ENCODE results near the gene NRXN3. TPM values are rescaled to one million over a fixed set of nuclear protein-coding genes. Genes with fewer than 3 reads are reported as not detected.

Gene NRXN3
- total and polyA plus RNA-seq, 2 experiments from 2014 or later = 1.0 to 1.8 TPM

GRCh38 chr14:79411403-79412174, 1241.4 kb downstream of the NRXN3 start:
- Histone ChIP-seq H3K4me3 (no peak overlapping the region), H3K27me3 (ENCODE audit: insufficient read depth) (no peaks in the 10 kb centered on the region), H3F3A (replicated peaks; ENCODE audit: low read depth) (no peaks in the 10 kb centered on the region), H4K20me1 (replicated peaks; ENCODE audit: insufficient read depth) (no peaks in the 10 kb centered on the region), H3K79me2 (replicated peaks; ENCODE audit: insufficient read depth) (no peaks in the 10 kb centered on the region), H2AFZ (no peak overlapping the region), H3K9me2 (ENCODE audit: insufficient read depth) (no peaks in the 10 kb centered on the region), H3K4me1 (ENCODE audit: insufficient read depth) (0 out of 2 replicates have a peak, but pooled peaks cover 3% of the 10 kb centered on the region), H3K36me3 (ENCODE audit: insufficient read depth) (no peaks in the 10 kb centered on the region), H3K27ac (ENCODE audit: low read depth) (no peak overlapping the region), H3K4me2 (no peak overlapping the region)
- Mint-ChIP-seq H3K4me1 (peaks cover 15% of the 10 kb centered on the region; the same call in 2 of the 3 replicates), H3K4me3 (no peak overlapping the region), H3K27me3 (ENCODE audit: insufficient read depth, low read depth, poor library complexity) (no peaks in the 10 kb centered on the region), H3K9me3 (no peaks in the 10 kb centered on the region), H3K27ac (no peak overlapping the region), H3K36me3 (ENCODE audit: low read depth) (no peaks in the 10 kb centered on the region)
- DNase-seq (ENCODE audit: low spot score) = no peak
- TF ChIP-seq, protein P1, sequence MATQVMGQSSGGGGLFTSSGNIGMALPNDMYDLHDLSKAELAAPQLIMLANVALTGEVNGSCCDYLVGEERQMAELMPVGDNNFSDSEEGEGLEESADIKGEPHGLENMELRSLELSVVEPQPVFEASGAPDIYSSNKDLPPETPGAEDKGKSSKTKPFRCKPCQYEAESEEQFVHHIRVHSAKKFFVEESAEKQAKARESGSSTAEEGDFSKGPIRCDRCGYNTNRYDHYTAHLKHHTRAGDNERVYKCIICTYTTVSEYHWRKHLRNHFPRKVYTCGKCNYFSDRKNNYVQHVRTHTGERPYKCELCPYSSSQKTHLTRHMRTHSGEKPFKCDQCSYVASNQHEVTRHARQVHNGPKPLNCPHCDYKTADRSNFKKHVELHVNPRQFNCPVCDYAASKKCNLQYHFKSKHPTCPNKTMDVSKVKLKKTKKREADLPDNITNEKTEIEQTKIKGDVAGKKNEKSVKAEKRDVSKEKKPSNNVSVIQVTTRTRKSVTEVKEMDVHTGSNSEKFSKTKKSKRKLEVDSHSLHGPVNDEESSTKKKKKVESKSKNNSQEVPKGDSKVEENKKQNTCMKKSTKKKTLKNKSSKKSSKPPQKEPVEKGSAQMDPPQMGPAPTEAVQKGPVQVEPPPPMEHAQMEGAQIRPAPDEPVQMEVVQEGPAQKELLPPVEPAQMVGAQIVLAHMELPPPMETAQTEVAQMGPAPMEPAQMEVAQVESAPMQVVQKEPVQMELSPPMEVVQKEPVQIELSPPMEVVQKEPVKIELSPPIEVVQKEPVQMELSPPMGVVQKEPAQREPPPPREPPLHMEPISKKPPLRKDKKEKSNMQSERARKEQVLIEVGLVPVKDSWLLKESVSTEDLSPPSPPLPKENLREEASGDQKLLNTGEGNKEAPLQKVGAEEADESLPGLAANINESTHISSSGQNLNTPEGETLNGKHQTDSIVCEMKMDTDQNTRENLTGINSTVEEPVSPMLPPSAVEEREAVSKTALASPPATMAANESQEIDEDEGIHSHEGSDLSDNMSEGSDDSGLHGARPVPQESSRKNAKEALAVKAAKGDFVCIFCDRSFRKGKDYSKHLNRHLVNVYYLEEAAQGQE (IDR thresholded peaks at IDR 0.05; ENCODE audit: unreplicated experiment) = no peak
- TF ChIP-seq NANOG (IDR thresholded peaks at IDR 0.05; ENCODE audit: borderline replicate concordance) (no peak), POLR2AphosphoS5 (IDR thresholded peaks at IDR 0.05; ENCODE audit: low read depth) (no peak), ZNF462 (CRISPR knock-in tag; IDR thresholded peaks at IDR 0.05) (no peak), EZH2phosphoT487 (IDR thresholded peaks at IDR 0.05; ENCODE audit: unreplicated experiment) (no peak), CREB1 (CRISPR knock-in tag; IDR thresholded peaks at IDR 0.05; ENCODE audit: low read depth) (no peak), STAT1 (IDR thresholded peaks at IDR 0.05; ENCODE audit: unreplicated experiment) (no peak), ZNF331 (CRISPR knock-in tag; IDR thresholded peaks at IDR 0.05; ENCODE audit: low read depth) (no peak), ZNF114 (CRISPR knock-in tag; IDR thresholded peaks at IDR 0.05) (no peak), EZH2 (IDR thresholded peaks at IDR 0.05; ENCODE audit: low read depth, unreplicated experiment) (no peak), JUNB (IDR thresholded peaks at IDR 0.05; ENCODE audit: unreplicated experiment) (no peak)
- TF ChIP-seq, protein P2, sequence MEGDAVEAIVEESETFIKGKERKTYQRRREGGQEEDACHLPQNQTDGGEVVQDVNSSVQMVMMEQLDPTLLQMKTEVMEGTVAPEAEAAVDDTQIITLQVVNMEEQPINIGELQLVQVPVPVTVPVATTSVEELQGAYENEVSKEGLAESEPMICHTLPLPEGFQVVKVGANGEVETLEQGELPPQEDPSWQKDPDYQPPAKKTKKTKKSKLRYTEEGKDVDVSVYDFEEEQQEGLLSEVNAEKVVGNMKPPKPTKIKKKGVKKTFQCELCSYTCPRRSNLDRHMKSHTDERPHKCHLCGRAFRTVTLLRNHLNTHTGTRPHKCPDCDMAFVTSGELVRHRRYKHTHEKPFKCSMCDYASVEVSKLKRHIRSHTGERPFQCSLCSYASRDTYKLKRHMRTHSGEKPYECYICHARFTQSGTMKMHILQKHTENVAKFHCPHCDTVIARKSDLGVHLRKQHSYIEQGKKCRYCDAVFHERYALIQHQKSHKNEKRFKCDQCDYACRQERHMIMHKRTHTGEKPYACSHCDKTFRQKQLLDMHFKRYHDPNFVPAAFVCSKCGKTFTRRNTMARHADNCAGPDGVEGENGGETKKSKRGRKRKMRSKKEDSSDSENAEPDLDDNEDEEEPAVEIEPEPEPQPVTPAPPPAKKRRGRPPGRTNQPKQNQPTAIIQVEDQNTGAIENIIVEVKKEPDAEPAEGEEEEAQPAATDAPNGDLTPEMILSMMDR (conservative IDR thresholded peaks at IDR 0.05; ENCODE audit: low read depth in 2 of 2) = no peak
- TF ChIP-seq, protein P3, sequence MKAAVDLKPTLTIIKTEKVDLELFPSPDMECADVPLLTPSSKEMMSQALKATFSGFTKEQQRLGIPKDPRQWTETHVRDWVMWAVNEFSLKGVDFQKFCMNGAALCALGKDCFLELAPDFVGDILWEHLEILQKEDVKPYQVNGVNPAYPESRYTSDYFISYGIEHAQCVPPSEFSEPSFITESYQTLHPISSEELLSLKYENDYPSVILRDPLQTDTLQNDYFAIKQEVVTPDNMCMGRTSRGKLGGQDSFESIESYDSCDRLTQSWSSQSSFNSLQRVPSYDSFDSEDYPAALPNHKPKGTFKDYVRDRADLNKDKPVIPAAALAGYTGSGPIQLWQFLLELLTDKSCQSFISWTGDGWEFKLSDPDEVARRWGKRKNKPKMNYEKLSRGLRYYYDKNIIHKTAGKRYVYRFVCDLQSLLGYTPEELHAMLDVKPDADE (IDR thresholded peaks at IDR 0.05) = no peak
- ATAC-seq = no peak

Data from GM23338 (cell line).